PFSK-1 (cell line): ENCODE data around the gene TTC24.

Experiments
- FOXP2 ChIP-seq: optimal IDR thresholded peaks from 2 replicates; pipeline ENCODE3; 2011; ENCODE audit warnings: borderline replicate concordance, control low read depth, inconsistent platforms; ENCODE audit not compliant: insufficient read depth; ENCODE audit errors: extremely low read length, extremely low read depth
- POLR2AphosphoS5 ChIP-seq: IDR thresholded peaks from 2 replicates; pipeline ENCODE4 v1.6.1; 2012; ENCODE audit warnings: low read depth, mild to moderate bottlenecking, control low read depth, low read length, moderate library complexity
- REST ChIP-seq, 2 experiments: IDR thresholded peaks; 2 replicates each; pipeline versions ENCODE4 v1.6.1 to v1.8.0; 2011 to 2012; ENCODE audit warnings: low read depth in 2 of 2, low read length in 2 of 2, control low read depth in 1 of 2, inconsistent platforms in 1 of 2, mild to moderate bottlenecking in 1 of 2, moderate library complexity in 1 of 2; ENCODE audit not compliant: insufficient read depth in 1 of 2
- SIN3A ChIP-seq: IDR thresholded peaks from 2 replicates; pipeline ENCODE4 v1.6.1; 2012; ENCODE audit warnings: mild to moderate bottlenecking, low read length, moderate library complexity, borderline replicate concordance; ENCODE audit not compliant: insufficient read depth
- TAF1 ChIP-seq: IDR thresholded peaks from 2 replicates; pipeline ENCODE4 v1.6.1; 2012; ENCODE audit warnings: low read length, control low read depth, borderline replicate concordance; ENCODE audit not compliant: insufficient read depth

Gene TTC24

DNA sequence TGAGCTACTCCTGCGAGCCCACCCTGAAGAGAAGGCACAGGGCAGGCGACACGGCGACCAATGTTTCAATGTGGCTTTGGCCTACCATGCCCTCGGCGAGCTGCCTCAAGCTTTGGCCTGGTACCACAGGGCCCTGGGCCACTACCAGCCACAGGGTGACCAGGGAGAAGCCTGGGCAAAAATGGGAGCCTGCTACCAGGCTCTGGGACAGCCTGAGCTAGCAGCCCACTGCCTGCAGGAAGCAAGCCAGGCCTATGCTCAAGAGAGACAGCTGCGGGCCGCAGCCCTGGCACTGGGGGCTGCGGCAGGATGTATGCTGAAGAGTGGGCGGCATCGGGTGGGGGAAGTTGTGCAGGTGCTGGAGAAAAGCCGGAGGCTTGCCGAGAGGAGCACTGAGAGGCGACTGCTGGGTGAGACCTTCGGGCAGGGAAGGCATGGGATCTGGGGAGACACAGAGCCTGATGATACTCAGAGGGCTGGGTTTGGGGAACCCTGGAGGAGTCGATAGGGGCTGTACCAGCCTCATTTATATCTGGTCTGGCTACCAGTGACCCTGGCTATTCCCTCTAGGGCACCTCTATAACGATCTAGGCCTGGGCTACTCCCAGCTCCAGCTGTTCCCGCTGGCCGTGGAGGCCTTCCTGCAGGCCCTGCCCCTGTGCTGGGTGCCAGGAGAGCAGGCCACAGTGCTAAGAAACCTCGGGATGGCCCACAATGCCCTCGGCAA lies 2.3 kb downstream of the TTC24 start:
- TF ChIP-seq POLR2AphosphoS5 (no peak), FOXP2 (no peak), REST (IDR thresholded peaks at IDR 0.05; ENCODE audit: insufficient read depth in 1 of 2, low read depth in 2 of 2, low read length in 2 of 2) (no peak), SIN3A (no peak), TAF1 (no peak)

DNA sequence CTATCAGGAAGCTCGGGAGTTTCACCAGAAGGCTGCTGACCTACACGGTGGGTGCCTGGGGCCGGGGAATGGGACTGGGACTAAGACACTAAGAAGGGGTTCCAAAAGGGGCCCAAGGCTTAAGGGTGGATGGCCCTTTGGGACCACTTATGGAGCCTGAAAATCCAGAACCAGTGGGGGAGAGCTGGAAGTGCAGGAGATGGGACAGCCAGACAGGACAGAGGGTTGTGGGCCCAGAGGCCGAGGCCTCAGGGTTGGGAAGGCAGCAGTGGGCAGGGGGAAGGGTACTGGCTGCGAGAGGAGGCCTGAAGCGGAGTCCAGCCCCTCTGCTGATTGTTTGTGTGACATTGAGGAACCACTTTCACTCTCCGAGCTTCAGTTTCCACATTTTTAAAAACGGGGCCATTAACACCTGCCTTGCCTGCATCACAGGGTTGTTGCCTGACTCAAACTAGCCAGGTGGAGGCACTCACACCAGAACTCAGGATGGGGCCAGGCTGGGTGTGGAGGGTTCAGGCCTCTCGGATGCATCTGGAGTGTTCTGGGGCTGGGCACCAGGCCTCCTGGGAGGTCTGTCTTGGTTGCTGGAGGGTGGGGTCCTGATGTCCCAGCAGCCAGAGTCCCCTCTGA lies 3.0 kb downstream of the TTC24 start:
- TF ChIP-seq REST (IDR thresholded peaks at IDR 0.05; ENCODE audit: insufficient read depth in 1 of 2, low read depth in 2 of 2, low read length in 2 of 2) (no peak), TAF1 (no peak)

DNA sequence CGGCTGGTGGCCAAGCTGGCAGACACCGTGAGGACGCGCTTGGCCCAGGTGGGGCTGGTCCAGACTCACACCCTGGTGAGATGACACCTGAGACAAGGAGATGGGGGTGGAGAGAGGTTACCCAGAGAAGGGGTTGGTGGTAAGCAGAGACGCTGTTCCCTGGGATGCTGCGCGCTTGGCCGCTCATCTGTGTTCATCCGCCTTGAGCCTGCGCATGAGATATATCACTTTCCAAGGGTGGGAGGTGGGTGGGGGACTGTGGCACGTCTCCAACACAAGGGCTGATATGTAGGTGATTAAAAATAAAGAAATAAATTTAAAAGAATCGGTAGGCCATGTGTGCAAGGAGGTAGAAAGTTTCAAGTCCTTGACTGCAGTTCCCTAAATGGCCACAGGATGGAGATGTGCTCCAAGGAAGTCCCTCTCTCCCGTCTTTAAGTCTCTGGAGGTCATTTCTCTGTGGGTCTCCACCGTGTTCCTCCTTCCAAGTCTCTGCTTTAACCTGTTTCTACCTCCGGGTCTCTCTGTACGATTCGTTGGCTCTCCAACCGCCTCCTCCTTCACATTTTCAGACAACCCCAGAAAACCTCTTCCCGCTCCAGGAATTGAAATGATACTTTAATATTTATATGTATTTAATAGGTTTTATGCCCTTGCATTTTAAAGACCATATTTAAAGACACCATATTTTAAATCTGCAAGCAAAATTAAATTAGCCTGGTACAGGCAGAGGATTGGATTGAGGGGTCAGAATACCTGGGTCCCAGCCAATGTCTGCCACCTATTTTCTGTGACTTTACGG lies 4.5 kb downstream of the TTC24 start:
- TF ChIP-seq TAF1: no peak
- TF ChIP-seq FOXP2: no peak
- TF ChIP-seq SIN3A: no peak
- no peak for TF ChIP-seq REST (IDR thresholded peaks at IDR 0.05; ENCODE audit: insufficient read depth in 1 of 2, low read depth in 2 of 2, low read length in 2 of 2)
- no peak for TF ChIP-seq POLR2AphosphoS5

- TF ChIP-seq SIN3A: no peak
- TF ChIP-seq REST (IDR thresholded peaks at IDR 0.05; ENCODE audit: insufficient read depth in 1 of 2, low read depth in 2 of 2, low read length in 2 of 2): no peak
- TF ChIP-seq POLR2AphosphoS5: no peak
- TF ChIP-seq FOXP2: no peak
- TF ChIP-seq TAF1: no peak
Observed at GRCh38 chr1:156584813-156585212, 5.3 kb downstream of the TTC24 start.
